Astrocyte (in vitro differentiated cells and primary cell): Measurements from ENCODE around the gene DEPDC1B.

Source experiments
- CTCF ChIP-seq: IDR thresholded peaks from 2 replicates; pipeline ENCODE4 v1.5.1; 2011; ENCODE audit warnings: low read depth, mild to moderate bottlenecking, inconsistent platforms, low read length, moderate library complexity; ENCODE audit not compliant: insufficient read depth
- EZH2 ChIP-seq: IDR thresholded peaks from 2 replicates; pipeline ENCODE4 v1.6.1; 2012; ENCODE audit warnings: mild to moderate bottlenecking, low read length, inconsistent platforms; ENCODE audit not compliant: insufficient read depth

DNA sequence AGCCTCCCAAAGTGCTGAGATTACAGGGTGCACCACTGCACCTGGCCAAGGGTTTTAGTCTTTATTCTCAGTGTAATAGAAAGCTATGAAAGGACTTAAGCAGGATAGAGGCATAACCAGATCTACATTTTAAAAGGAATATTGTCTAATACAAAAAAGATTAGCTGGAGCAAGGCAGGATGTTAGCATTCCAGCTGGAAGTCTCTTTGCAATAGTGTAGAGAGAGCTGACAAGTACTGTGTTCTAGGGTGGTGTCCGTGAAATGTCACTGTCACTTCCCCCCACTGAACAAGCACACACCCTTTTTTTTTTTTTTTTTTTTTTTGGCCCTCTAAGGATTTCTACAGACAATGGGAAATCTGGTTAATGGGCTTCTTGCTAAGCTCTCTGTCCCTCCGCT lies 24.2 kb upstream of the DEPDC1B start:
- TF ChIP-seq CTCF (no peak), EZH2 (no peak)
